ENCODE measurements around the gene ALG14. TPM values are rescaled to one million over a fixed set of nuclear protein-coding genes. Genes with fewer than 3 reads are reported as not detected.

The ALG14 gene
- total RNA-seq, 1 experiment from 2014 or later: 4.4 TPM

- Histone ChIP-seq H3K27me3 (no peaks in the 10 kb centered on the region), H3K9me3 (no peaks in the 10 kb centered on the region), H3K36me3 (peaks cover 27% of the 10 kb centered on the region), H3K4me3 (peak overlapping the region; percentile 91)
- DNase-seq: peak; percentile 87
These were observed 147.1 kb downstream of the ALG14 start for GRCh38 chr1:94925561-94926125.

GRCh38 chr1:94925004-94925403 lies 147.7 kb downstream of the ALG14 start:
- Histone ChIP-seq H3K36me3 (peaks cover 29% of the 10 kb centered on the region), H3K4me3 (peak overlapping the region; percentile 91), H3K27me3 (no peaks in the 10 kb centered on the region), H3K9me3 (no peaks in the 10 kb centered on the region)
- DNase-seq: peak; percentile 51

Other genes starting within 250 kb of the ALG14 start
- 129 and 169 TPM in 2 replicates for gene CNN3, start 145.8 kb downstream of the ALG14 start, total RNA-seq (2014; rRNA removed; shearing (Covaris generic); ENCODE audit: low replicate concordance)
- gene TLCD4, start 44.4 kb upstream of the ALG14 start, total RNA-seq (2014; rRNA removed; shearing (Covaris generic); ENCODE audit: low replicate concordance): 1.1 and 2.9 TPM in 2 replicates
- gene RWDD3, start 161.3 kb upstream of the ALG14 start, total RNA-seq (2014; rRNA removed; shearing (Covaris generic); ENCODE audit: low replicate concordance): 12.0 and 25.7 TPM in 2 replicates

All from MG63 (cell line).